Measurements from ENCODE around the gene HSF2BP.
"Not testable (repeated sequence)": the region's sequence is repeated elsewhere in the genome, so short reads cannot be mapped to it uniquely, and the experiment has no call there.

GRCh38 chr21:43516295-43516847 lies 142.9 kb downstream of the HSF2BP start:
- TF ChIP-seq POLR2AphosphoS5 (IDR thresholded peaks at IDR 0.05; ENCODE audit: low read depth, low read length); HDAC6 (IDR thresholded peaks at IDR 0.05; ENCODE audit: low read depth, low read length); CTCF (IDR thresholded peaks at IDR 0.05; ENCODE audit: control extremely low read depth in 1 of 3, insufficient read depth in 1 of 3, low read depth in 1 of 3, low read length in 3 of 3); ATF3 (IDR thresholded peaks at IDR 0.05; ENCODE audit: insufficient read depth, low read depth, low read length); TEAD4 (IDR thresholded peaks at IDR 0.05; ENCODE audit: low read depth, low read length); NRF1 (IDR thresholded peaks at IDR 0.05; ENCODE audit: low read depth, low read length); JUN (IDR thresholded peaks at IDR 0.05; ENCODE audit: low read depth, low read length); CHD2 (IDR thresholded peaks at IDR 0.05; ENCODE audit: low read length): not testable (repeated sequence)
